Panc1 (cell line): Measurements from ENCODE around the gene C1orf116.

Experiments
- POLR2AphosphoS5 ChIP-seq: IDR thresholded peaks from 2 replicates; pipeline ENCODE4 v1.6.1; 2012; ENCODE audit warnings: mild to moderate bottlenecking, low read depth, low read length, moderate library complexity
- SIN3A ChIP-seq: IDR thresholded peaks from 2 replicates; pipeline ENCODE4 v1.6.1; 2012; ENCODE audit warnings: low read depth, mild to moderate bottlenecking, low read length, moderate library complexity, borderline replicate concordance; ENCODE audit not compliant: insufficient read depth
- TCF7L2 ChIP-seq: IDR thresholded peaks from 2 replicates; pipeline ENCODE4 v1.6.1; 2011; ENCODE audit warnings: mild to moderate bottlenecking, low read depth, low read length, inconsistent platforms
- TF ChIP-seq, protein P1 (sequence below): fragments of 450-650 bp; IDR thresholded peaks from 2 replicates; pipeline ENCODE4 v1.5.1; 2017; ENCODE audit warnings: mild to moderate bottlenecking
- TF ChIP-seq, protein P2 (sequence below), 2 experiments: IDR thresholded peaks; 2 replicates each; pipeline ENCODE4 v1.6.1; 2011 to 2012; ENCODE audit warnings: low read depth in 2 of 2, control low read depth in 1 of 2, low read length in 1 of 2, mild to moderate bottlenecking in 1 of 2, moderate library complexity in 1 of 2; ENCODE audit not compliant: insufficient read depth in 1 of 2

DNA sequence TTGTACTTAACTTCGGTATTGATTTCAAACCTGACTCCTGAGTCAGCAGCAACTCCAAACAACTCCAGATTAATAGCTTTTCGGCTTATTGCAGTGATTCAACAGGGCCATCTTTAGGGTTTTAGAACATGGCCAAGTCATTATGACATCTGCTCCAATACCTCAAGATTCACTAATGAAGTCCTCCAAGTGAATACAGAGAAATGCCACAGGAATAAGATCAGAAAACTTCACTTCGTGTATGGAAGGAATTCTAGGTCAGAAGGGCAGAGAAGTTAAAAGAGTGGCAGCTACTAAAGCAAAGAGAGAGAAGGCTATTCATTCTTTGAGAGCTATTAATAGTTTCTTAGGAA is 7.6 kb upstream of the C1orf116 start:
- TF ChIP-seq, protein P1, sequence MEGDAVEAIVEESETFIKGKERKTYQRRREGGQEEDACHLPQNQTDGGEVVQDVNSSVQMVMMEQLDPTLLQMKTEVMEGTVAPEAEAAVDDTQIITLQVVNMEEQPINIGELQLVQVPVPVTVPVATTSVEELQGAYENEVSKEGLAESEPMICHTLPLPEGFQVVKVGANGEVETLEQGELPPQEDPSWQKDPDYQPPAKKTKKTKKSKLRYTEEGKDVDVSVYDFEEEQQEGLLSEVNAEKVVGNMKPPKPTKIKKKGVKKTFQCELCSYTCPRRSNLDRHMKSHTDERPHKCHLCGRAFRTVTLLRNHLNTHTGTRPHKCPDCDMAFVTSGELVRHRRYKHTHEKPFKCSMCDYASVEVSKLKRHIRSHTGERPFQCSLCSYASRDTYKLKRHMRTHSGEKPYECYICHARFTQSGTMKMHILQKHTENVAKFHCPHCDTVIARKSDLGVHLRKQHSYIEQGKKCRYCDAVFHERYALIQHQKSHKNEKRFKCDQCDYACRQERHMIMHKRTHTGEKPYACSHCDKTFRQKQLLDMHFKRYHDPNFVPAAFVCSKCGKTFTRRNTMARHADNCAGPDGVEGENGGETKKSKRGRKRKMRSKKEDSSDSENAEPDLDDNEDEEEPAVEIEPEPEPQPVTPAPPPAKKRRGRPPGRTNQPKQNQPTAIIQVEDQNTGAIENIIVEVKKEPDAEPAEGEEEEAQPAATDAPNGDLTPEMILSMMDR = no peak
- TF ChIP-seq POLR2AphosphoS5 (no peak), TCF7L2 (no peak), SIN3A (no peak)
- TF ChIP-seq, protein P2, sequence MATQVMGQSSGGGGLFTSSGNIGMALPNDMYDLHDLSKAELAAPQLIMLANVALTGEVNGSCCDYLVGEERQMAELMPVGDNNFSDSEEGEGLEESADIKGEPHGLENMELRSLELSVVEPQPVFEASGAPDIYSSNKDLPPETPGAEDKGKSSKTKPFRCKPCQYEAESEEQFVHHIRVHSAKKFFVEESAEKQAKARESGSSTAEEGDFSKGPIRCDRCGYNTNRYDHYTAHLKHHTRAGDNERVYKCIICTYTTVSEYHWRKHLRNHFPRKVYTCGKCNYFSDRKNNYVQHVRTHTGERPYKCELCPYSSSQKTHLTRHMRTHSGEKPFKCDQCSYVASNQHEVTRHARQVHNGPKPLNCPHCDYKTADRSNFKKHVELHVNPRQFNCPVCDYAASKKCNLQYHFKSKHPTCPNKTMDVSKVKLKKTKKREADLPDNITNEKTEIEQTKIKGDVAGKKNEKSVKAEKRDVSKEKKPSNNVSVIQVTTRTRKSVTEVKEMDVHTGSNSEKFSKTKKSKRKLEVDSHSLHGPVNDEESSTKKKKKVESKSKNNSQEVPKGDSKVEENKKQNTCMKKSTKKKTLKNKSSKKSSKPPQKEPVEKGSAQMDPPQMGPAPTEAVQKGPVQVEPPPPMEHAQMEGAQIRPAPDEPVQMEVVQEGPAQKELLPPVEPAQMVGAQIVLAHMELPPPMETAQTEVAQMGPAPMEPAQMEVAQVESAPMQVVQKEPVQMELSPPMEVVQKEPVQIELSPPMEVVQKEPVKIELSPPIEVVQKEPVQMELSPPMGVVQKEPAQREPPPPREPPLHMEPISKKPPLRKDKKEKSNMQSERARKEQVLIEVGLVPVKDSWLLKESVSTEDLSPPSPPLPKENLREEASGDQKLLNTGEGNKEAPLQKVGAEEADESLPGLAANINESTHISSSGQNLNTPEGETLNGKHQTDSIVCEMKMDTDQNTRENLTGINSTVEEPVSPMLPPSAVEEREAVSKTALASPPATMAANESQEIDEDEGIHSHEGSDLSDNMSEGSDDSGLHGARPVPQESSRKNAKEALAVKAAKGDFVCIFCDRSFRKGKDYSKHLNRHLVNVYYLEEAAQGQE (IDR thresholded peaks at IDR 0.05; ENCODE audit: insufficient read depth in 1 of 2, low read depth in 2 of 2, low read length in 1 of 2) = no peak
